Measurements from ENCODE around the gene DENND4A. TPM values are rescaled to one million over a fixed set of nuclear protein-coding genes. Genes with fewer than 3 reads are reported as not detected.
"Not testable (repeated sequence)": the region's sequence is repeated elsewhere in the genome, so short reads cannot be mapped to it uniquely, and the experiment has no call there.

DENND4A gene
- polyA plus RNA-seq, 5 donors, result 14.3 to 25.4 (median 22.5) TPM

- DNase-seq, result no peak
Observed at GRCh38 chr15:65789759-65790425, 2.2 kb downstream of the DENND4A start.

GRCh38 chr15:65789105-65789504, 3.0 kb downstream of the DENND4A start:
- DNase-seq, result no peak

- DNase-seq, result no peak
Observed at GRCh38 chr15:65787260-65787659, 4.8 kb downstream of the DENND4A start.

- DNase-seq, result no peak
Observed at GRCh38 chr15:65785151-65785550, 6.9 kb downstream of the DENND4A start.

- no peak for DNase-seq
Observed at GRCh38 chr15:65783872-65784271, 8.2 kb downstream of the DENND4A start.

- no peak for DNase-seq
Observed at GRCh38 chr15:65782096-65782495, 10.0 kb downstream of the DENND4A start.

GRCh38 chr15:65778701-65779100, 13.4 kb downstream of the DENND4A start:
- DNase-seq, result not testable (repeated sequence)

GRCh38 chr15:65778269-65778668, 13.8 kb downstream of the DENND4A start:
- DNase-seq, result no peak

GRCh38 chr15:65777843-65778242, 14.2 kb downstream of the DENND4A start:
- no peak for DNase-seq

GRCh38 chr15:65777053-65777452, 15.0 kb downstream of the DENND4A start:
- DNase-seq, result no peak

- DNase-seq, result no peak
Observed at GRCh38 chr15:65773386-65774111, 18.5 kb downstream of the DENND4A start.

GRCh38 chr15:65772930-65773329, 19.2 kb downstream of the DENND4A start:
- no peak for DNase-seq

GRCh38 chr15:65771870-65772269, 20.2 kb downstream of the DENND4A start:
- DNase-seq, result no peak

- DNase-seq, result no peak
Observed at GRCh38 chr15:65769482-65769881, 22.6 kb downstream of the DENND4A start.

- DNase-seq, result no peak
Observed at GRCh38 chr15:65767895-65768294, 24.2 kb downstream of the DENND4A start.

GRCh38 chr15:65767264-65767595, 24.9 kb downstream of the DENND4A start:
- no peak for DNase-seq

GRCh38 chr15:65766422-65767263, 25.4 kb downstream of the DENND4A start:
- no peak for DNase-seq

- no peak for DNase-seq
Observed at GRCh38 chr15:65765106-65765505, 27.0 kb downstream of the DENND4A start.

GRCh38 chr15:65762914-65763787, 28.9 kb downstream of the DENND4A start:
- DNase-seq, result no peak

GRCh38 chr15:65762399-65762798, 29.7 kb downstream of the DENND4A start:
- DNase-seq, result no peak

GRCh38 chr15:65761210-65761926, 30.7 kb downstream of the DENND4A start:
- DNase-seq, result no peak
